Kidney (tissue), 14 donors: ENCODE results near the gene CCDC116. TPM values are rescaled to one million over a fixed set of nuclear protein-coding genes. Genes with fewer than 3 reads are reported as not detected.

Experiments
- DNase-seq, 5 donors: peaks; one replicate each; pipeline ENCODE4 v3.0.0-alpha.2; 2013 to 2020
- FAIRE-seq: peaks from 2 replicates; lab custom pipeline; 2012; peaks lifted over from hg19 to GRCh38; lab: Jason Lieb, UNC
- H3K27ac ChIP-seq, 2 donors: one replicate each; pipeline ENCODE4 v1.7.0; 2013; ENCODE audit warnings: low read depth in 2 of 2, low read length in 2 of 2, inconsistent platforms in 1 of 2
- H3K27me3 ChIP-seq: one replicate; pipeline ENCODE4 v1.7.1; 2013; ENCODE audit warnings: low read length, inconsistent platforms; ENCODE audit not compliant: control insufficient read depth, insufficient read depth
- H3K36me3 ChIP-seq, 3 donors: one replicate each; pipeline versions ENCODE4 v1.7.0 to v1.7.1; 2013; ENCODE audit warnings: low read length in 3 of 3, control low read depth in 1 of 3, inconsistent platforms in 1 of 3; ENCODE audit not compliant: insufficient read depth in 3 of 3, control insufficient read depth in 2 of 3
- H3K4me1 ChIP-seq, 3 donors: one replicate each; pipeline versions ENCODE4 v1.7.0 to v1.7.1; 2013; ENCODE audit warnings: low read length in 3 of 3, inconsistent platforms in 1 of 3, low read depth in 1 of 3; ENCODE audit not compliant: control insufficient read depth in 2 of 3, insufficient read depth in 2 of 3
- H3K4me3 ChIP-seq, 3 donors: one replicate each; pipeline versions ENCODE4 v1.7.0 to v1.8.1; 2013; ENCODE audit warnings: low read length in 3 of 3, control low read depth in 1 of 3, inconsistent platforms in 1 of 3
- H3K9ac ChIP-seq, 3 donors: one replicate each; pipeline versions ENCODE4 v1.7.0 to v1.7.1; 2013; ENCODE audit warnings: low read length in 3 of 3, control low read depth in 1 of 3, inconsistent platforms in 1 of 3
- H3K9me3 ChIP-seq, 3 donors: one replicate each; pipeline versions ENCODE4 v1.7.0 to v1.7.1; 2013; ENCODE audit warnings: low read length in 3 of 3, control low read depth in 1 of 3, inconsistent platforms in 1 of 3; ENCODE audit not compliant: control insufficient read depth in 2 of 3, insufficient read depth in 1 of 3
- CTCF ChIP-seq: IDR thresholded peaks from 3 replicates; pipeline ENCODE4 v1.5.1; 2012; ENCODE audit warnings: mild to moderate bottlenecking, moderate library complexity, borderline replicate concordance; ENCODE audit not compliant: insufficient read depth; ENCODE audit errors: extremely low read depth
- intact Hi-C: fragments of 100-400 bp; cut with DNase I; formaldehyde crosslinking; loops from one replicate; pipeline ENCODE4 v1.11.1; 2022
- polyA plus RNA-seq: library from polyadenylated mRNA; stranded (reverse); fragments of 350-450 nt; fragmentation: Illumina TruSeq; extraction: RNeasy Lipid Tissue Mini Kit (QIAGEN cat#74804); gene quantifications from one replicate; pipeline ENCODE4 v1.2.3, GENCODE V29; 2014; ENCODE audit warnings: low read depth, low replicate concordance; ENCODE audit not compliant: insufficient read depth
- total RNA-seq: library from RNA; stranded (reverse); fragmentation: NEBNext Ultra II Directional; extraction: Animal tissue kit (Norgen Biotek cat#: 25700); gene quantifications from one replicate; pipeline ENCODE4 v1.2.1, GENCODE V29; 2021
- donor health status: control.
- donor health status: control.
- donor health status: control.
- donor health status: control.
- donor health status: control.
- donor health status: DM: yes; HTN: yes; CAD: no.
- donor health status: Normal renal cell carcinoma (clear cell type).

CCDC116 gene
- total and polyA plus RNA-seq, 2 donors from 2014 or later: 0.22 TPM

GRCh38 chr22:21623648-21623970 is 9.0 kb upstream of the CCDC116 start:
- no peak overlapping the region for H3K27ac ChIP-seq
- intact Hi-C loops: no loop called here

GRCh38 chr22:21624120-21624879 is 8.3 kb upstream of the CCDC116 start:
- DNase-seq (peak in 1 of 5 donors; percentile 14), FAIRE-seq (no peak)
- Histone ChIP-seq H3K9ac (no peak overlapping the region), H3K27ac (no peak overlapping the region), H3K9me3 (no peaks in the 10 kb centered on the region), H3K4me3 (no peak overlapping the region), H3K36me3 (peaks cover 0 to 12% (median 6%) of the 10 kb centered on the region in 3 donors), H3K4me1 (peaks cover 0 to 7% (median 3%) of the 10 kb centered on the region in 3 donors), H3K27me3 (no peaks in the 10 kb centered on the region)
- peak; percentile 3 for TF ChIP-seq CTCF
- intact Hi-C loops: no loop called here

More at GRCh38 chr22:21623648-21623970, 9.0 kb upstream of the CCDC116 start:
- FAIRE-seq (no peak), DNase-seq (no peak)
- Histone ChIP-seq H3K27me3 (no peaks in the 10 kb centered on the region), H3K36me3 (peaks cover 0 to 12% (median 6%) of the 10 kb centered on the region in 3 donors), H3K4me1 (peaks cover 0 to 3% (median 3%) of the 10 kb centered on the region in 3 donors), H3K9me3 (no peaks in the 10 kb centered on the region), H3K9ac (no peak overlapping the region), H3K4me3 (no peak overlapping the region)
- TF ChIP-seq CTCF: no peak

GRCh38 chr22:21624880-21625791 is 7.4 kb upstream of the CCDC116 start:
- no peaks in the 10 kb centered on the region for H3K27me3 ChIP-seq
- no peak overlapping the region for H3K9ac ChIP-seq
- H3K4me3 ChIP-seq: no peak overlapping the region
- peaks cover 0 to 7% (median 3%) of the 10 kb centered on the region in 3 donors for H3K4me1 ChIP-seq
- DNase-seq (no peak), FAIRE-seq (no peak)
- peaks cover 0 to 12% (median 6%) of the 10 kb centered on the region in 3 donors for H3K36me3 ChIP-seq
- H3K9me3 ChIP-seq: no peaks in the 10 kb centered on the region
- intact Hi-C loops: no loop called here
- H3K27ac ChIP-seq: no peak overlapping the region
- no peak for TF ChIP-seq CTCF
